Prostate gland (tissue), 2 donors: ENCODE data around the gene ARL17A.
"Not testable (repeated sequence)": the region's sequence is repeated elsewhere in the genome, so short reads cannot be mapped to it uniquely, and the experiment has no call there.

Experiments
- CTCF ChIP-seq, 4 experiments: fragments of 200-600 bp in 2 of 4; fragments of 450-650 bp in 2 of 4; sonication (generic) in 2 of 4; IDR thresholded peaks; 1 replicate in 3 of 4; 2 replicates in 1 of 4; pipeline ENCODE4 v1.5.1; 2016 to 2019; ENCODE audit warnings: antibody characterized with exemption in 4 of 4, mild to moderate bottlenecking in 2 of 4, moderate library complexity in 2 of 4
- POLR2A ChIP-seq: fragments of 450-650 bp; IDR thresholded peaks from one replicate; pipeline ENCODE4 v1.6.1; 2016; ENCODE audit warnings: antibody characterized with exemption, mild to moderate bottlenecking

GRCh38 chr17:46611304-46611703, 31.8 kb upstream of the ARL17A start:
- TF ChIP-seq CTCF (IDR thresholded peaks at IDR 0.05); POLR2A: not testable (repeated sequence)
